ENCODE data around the gene GPR15.

DNA sequence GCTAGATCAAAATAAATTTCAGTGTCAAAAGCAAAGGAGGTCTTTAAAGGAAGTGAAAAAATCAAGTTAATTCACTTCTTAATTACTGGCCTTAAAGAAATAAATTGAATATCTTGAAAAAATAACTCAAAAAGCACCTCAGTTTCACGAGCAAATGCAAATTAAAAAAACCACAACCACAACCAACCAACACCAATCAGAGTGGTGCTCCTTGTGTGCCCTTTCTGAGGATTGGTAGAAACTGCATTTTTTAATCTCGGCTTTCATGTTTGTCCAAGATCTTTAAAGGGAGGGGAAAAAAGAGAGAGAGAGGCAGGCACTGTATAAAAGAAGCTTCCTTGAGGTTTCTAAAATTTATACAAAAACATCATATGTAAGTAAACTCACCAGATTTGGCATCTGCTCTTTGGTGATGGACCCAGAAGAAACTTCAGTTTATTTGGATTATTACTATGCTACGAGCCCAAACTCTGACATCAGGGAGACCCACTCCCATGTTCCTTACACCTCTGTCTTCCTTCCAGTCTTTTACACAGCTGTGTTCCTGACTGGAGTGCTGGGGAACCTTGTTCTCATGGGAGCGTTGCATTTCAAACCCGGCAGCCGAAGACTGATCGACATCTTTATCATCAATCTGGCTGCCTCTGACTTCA is at the start of gene GPR15:
- TF ChIP-seq POLR2AphosphoS5 (IDR thresholded peaks at IDR 0.05): no peak
- TF ChIP-seq, protein P1, sequence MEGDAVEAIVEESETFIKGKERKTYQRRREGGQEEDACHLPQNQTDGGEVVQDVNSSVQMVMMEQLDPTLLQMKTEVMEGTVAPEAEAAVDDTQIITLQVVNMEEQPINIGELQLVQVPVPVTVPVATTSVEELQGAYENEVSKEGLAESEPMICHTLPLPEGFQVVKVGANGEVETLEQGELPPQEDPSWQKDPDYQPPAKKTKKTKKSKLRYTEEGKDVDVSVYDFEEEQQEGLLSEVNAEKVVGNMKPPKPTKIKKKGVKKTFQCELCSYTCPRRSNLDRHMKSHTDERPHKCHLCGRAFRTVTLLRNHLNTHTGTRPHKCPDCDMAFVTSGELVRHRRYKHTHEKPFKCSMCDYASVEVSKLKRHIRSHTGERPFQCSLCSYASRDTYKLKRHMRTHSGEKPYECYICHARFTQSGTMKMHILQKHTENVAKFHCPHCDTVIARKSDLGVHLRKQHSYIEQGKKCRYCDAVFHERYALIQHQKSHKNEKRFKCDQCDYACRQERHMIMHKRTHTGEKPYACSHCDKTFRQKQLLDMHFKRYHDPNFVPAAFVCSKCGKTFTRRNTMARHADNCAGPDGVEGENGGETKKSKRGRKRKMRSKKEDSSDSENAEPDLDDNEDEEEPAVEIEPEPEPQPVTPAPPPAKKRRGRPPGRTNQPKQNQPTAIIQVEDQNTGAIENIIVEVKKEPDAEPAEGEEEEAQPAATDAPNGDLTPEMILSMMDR (IDR thresholded peaks at IDR 0.05; ENCODE audit: poor library complexity, severe bottlenecking): no peak
- TF ChIP-seq, protein P2, sequence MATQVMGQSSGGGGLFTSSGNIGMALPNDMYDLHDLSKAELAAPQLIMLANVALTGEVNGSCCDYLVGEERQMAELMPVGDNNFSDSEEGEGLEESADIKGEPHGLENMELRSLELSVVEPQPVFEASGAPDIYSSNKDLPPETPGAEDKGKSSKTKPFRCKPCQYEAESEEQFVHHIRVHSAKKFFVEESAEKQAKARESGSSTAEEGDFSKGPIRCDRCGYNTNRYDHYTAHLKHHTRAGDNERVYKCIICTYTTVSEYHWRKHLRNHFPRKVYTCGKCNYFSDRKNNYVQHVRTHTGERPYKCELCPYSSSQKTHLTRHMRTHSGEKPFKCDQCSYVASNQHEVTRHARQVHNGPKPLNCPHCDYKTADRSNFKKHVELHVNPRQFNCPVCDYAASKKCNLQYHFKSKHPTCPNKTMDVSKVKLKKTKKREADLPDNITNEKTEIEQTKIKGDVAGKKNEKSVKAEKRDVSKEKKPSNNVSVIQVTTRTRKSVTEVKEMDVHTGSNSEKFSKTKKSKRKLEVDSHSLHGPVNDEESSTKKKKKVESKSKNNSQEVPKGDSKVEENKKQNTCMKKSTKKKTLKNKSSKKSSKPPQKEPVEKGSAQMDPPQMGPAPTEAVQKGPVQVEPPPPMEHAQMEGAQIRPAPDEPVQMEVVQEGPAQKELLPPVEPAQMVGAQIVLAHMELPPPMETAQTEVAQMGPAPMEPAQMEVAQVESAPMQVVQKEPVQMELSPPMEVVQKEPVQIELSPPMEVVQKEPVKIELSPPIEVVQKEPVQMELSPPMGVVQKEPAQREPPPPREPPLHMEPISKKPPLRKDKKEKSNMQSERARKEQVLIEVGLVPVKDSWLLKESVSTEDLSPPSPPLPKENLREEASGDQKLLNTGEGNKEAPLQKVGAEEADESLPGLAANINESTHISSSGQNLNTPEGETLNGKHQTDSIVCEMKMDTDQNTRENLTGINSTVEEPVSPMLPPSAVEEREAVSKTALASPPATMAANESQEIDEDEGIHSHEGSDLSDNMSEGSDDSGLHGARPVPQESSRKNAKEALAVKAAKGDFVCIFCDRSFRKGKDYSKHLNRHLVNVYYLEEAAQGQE (IDR thresholded peaks at IDR 0.05; ENCODE audit: borderline replicate concordance): no peak
- TF ChIP-seq TAF1 (IDR thresholded peaks at IDR 0.05; ENCODE audit: low read depth): no peak
